Sciatic nerve (tissue), 2 donors: ENCODE data around the gene TEAD1. TPM values are rescaled to one million over a fixed set of nuclear protein-coding genes. Genes with fewer than 3 reads are reported as not detected.

Experiments used
- ATAC-seq: fragments of 200-7000 bp; cut with Tn5 transposase; one replicate; pipeline ENCODE4 v1.9.1; 2020; ENCODE audit warnings: mild to moderate bottlenecking, moderate library complexity
- DNase-seq: peaks from one replicate; pipeline ENCODE4 v3.0.0-alpha.2; 2020; ENCODE audit warnings: low spot score
- intact Hi-C: fragments of 100-400 bp; cut with DNase I; formaldehyde crosslinking; loops from one replicate; pipeline ENCODE4 v1.14.2; 2022
- total RNA-seq: library from RNA; stranded (reverse); fragmentation: NEBNext Ultra II Directional; extraction: Animal tissue kit (Norgen Biotek cat#: 25700); gene quantifications from one replicate; pipeline ENCODE4 v1.2.1, GENCODE V29; 2021
- donor health status: DM: no; HTN: no; CAD: no.
- donor health status: DM: no; HTN: no; CAD: no.

Gene TEAD1
- total RNA-seq, 1 donor from 2014 or later, result 141 TPM

DNA sequence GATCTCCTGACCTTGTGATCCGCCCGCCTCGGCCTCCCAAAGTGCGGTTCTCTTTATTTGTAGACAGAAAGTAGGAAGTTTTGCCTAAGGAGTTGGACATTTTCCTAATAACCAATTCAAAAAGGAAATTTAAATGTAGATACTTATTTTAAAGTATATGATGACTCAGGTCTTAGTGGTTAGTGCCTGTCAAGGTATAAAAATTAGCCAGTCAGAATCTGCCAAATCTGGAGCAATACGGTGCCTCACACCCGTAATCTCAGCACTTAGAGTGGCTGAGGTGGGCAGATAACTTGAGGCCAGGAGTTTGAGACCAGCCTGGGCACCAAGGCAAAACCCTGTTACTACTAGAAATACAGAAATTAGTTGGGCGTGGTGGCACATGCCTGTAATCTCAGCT, 248.2 kb downstream of the TEAD1 start:
- intact Hi-C loops, result no loop called here
- no peak for ATAC-seq
- no peak for DNase-seq

DNA sequence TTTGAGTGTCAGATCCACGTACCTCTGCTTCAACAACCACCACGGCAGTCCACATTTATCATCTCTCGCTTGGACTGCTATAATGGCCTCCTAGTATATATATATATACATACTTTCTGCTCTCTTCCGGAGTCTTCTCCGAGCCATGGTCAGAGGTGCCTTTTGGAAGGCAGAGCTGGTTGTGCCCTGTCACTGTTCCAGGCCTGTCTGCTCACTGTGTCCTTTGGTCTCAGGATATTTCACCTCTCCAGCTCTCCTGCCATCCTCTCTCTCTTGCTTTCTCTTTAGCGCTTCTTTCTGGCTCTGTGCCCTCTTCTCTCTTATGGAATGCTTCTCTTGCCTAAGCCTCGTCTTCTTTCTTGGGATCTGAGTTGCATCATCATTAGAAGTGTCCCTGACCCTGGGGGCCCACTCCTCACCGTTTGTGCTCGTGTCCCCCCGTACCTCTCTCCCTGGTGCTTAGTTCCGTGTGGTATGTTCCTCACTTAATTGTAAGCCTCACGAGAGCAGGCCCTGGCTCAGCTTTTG, 248.8 kb downstream of the TEAD1 start:
- intact Hi-C loops, result no loop called here
- ATAC-seq (peak; percentile 17), DNase-seq (no peak)

DNA sequence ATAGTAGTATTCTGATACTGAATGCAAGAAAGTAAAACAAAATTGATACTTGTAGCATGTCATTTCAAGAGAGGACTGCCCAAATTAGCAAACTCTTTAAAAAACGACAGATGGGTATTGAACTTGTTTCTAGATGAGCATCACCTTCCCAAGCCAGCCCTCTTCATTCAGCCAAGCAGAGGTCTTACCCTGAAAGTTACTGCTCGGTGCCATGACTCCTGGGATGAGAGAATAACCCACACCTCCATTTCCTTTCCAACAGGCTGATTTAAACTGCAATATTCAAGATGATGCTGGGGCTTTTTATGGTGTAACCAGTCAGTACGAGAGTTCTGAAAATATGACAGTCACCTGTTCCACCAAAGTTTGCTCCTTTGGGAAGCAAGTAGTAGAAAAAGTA, 250.4 kb downstream of the TEAD1 start:
- no peak for DNase-seq
- intact Hi-C loops, result no loop called here
- ATAC-seq, result no peak

DNA sequence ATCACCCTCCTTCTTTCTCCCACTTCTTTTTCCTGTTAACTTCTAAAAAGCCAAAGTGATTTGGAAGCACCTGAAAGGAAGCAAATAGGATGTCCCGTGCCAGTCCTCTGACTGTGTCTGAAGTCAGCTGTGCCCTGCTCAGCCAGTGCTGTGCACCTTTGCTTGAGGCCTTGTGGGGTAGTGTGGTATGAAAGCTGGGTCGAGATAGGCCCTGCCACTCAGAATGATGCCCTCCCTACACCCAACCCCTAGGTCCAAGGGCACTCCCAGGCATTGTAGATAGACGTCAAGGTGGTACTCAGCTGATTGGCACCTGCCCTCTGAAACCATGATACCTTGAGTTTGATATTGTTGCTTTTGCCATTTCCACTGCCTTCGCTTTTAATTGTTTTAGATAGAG, 251.3 kb downstream of the TEAD1 start:
- intact Hi-C loops, result no loop called here

DNA sequence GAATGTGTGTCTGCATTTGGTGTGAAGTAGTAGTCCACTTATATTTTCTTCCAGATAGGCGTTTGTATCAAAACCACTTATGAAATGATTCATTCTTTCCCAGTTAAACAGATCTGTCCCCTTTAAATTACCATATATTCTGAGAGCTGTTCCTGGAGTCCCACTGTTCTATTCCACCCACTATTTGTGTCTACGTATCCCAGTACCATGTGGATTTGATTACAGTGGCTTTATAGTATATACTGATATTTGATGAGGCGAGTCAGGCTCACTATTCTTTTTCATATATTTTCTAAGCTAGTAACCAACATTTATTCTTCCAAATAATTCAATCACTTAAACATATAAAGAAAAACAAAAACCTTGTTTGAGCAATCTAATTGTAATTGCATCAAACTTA, 253.0 kb downstream of the TEAD1 start:
- no peak for ATAC-seq

More for the DNA sequence above, 251.3 kb downstream of the TEAD1 start:
- DNase-seq, result no peak
- ATAC-seq, result no peak

DNA sequence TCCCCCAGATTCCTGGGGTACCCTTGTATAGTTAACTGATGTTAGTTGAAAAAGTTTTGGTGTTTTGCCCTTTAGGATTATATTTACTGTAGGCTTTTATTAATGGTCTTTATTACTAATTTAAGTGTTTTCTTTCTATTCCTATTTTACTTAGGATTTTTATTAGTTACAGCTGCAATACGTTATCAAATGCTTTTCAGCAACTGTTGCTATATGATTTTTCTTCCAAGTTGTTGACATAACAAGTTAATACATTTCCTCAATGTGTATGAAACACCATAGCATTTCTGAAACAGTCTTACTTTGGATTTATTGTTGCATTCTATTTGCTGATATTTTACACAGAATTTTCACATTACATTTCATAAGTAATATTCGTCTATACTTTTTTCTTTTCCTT, 253.7 kb downstream of the TEAD1 start:
- intact Hi-C loops, result no loop called here
- no peak for DNase-seq
- ATAC-seq, result no peak

More for the DNA sequence above, 253.0 kb downstream of the TEAD1 start:
- intact Hi-C loops, result no loop called here
- no peak for DNase-seq

DNA sequence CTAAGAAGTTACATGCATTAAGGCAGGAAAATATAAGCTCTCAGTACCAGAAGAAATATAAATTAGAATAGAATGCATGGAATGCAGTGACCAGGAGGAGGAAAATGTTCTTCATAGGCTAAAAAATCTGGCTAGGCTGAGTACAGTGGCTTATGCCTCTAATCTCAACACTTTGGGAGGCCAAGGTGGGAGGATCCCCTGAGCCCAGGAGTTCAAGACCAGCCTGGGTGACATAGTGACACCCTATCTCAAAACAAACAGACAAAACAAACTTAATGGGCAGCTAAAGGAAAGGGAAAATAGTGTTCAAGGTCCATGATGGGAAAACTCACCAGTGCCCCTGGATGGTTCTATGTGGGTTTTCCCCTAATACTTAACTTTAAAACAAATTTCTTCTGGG, 256.6 kb downstream of the TEAD1 start:
- intact Hi-C loops, result no loop called here
- DNase-seq, result no peak
- no peak for ATAC-seq

- DNase-seq (no peak), ATAC-seq (no peak)
- intact Hi-C loops, result no loop called here
These were observed 258.3 kb downstream of the TEAD1 start for GRCh38 chr11:12932485-12932884.

DNA sequence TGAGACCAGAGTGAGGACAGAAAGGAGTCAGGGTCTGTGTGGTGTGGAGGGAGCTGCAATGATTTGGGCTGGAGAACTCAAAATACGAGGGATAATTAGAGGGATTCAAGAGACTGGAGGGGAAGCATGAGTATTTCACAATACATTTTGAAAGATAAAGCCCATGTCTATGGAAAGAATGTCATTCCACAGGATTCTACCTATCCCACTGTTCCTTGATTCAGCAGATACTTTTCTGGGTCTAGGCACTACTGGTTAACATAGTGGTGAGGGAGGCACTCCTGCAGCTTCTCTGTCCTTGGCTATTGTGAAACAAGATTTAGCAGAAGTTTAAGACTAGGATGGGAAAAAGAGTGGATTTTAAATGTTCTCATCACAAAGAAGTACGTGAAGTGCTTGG, 262.0 kb downstream of the TEAD1 start:
- DNase-seq (no peak), ATAC-seq (no peak)
- intact Hi-C loops, result no loop called here

- ATAC-seq (peak; percentile 90), DNase-seq (no peak)
- intact Hi-C loops, result no loop called here
These were observed 264.5 kb downstream of the TEAD1 start for GRCh38 chr11:12938590-12939247.

DNA sequence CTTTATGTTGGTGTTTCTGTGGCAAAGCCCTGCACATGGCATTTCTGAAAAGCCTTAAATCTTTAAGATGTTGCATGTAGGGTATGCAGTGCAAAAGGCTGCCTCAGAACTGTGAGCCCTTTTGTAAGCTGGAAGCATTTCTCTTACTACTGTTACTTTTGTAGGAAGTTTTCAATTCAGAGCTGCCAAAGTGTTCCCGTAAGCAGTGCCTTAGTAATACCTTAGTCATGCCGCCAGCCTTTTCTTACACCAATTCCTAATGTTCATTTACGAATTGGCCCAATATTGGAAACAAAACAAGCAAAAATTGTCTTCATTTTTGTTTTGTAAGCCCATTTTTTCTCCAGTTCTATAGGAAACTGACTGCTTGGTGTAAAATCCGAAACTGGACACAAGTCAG, 267.4 kb downstream of the TEAD1 start:
- intact Hi-C loops, result no loop called here
- DNase-seq (no peak), ATAC-seq (no peak)

DNA sequence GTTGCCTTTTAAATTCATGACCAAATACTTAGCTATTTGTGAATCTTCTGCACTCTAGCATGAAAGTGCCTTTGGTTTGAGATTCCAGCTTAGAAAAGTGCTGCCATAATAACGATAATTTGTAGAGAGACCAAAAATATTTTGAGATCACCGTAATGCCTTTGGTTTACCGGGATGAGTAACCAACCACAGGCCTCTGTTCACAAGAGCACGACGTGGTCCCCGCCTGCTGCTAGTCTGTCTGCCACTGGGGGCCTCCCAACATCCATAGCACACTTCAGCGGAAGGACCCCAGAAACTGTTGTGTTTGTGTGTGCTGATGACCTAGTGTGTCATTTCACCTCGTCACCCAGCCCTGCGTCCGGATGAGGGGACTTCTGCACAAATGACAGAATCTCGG, 267.9 kb downstream of the TEAD1 start:
- intact Hi-C loops, result no loop called here
- ATAC-seq (no peak), DNase-seq (no peak)

DNA sequence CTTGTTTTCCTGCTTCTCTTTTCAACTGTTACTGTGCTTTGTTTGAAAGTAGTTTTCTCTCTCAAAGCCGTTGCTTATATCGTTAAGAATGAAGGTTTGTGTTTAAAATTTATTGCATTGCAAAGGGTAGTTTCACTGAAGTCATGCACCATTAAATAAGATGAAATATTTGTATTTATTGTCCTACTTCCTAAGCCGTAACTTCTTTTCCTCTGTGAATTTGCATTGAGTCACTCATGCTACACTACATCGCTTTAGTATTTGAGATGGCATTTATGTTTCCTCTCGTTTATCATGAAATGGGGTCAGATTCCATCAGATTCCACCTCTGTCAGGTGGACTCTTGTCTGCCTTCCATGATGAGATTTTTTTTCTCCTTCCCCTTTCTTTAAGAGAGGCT, 269.1 kb downstream of the TEAD1 start:
- ATAC-seq (no peak), DNase-seq (no peak)
- intact Hi-C loops, result no loop called here

GRCh38 chr11:12944889-12945288, 270.7 kb downstream of the TEAD1 start:
- no peak for ATAC-seq
- DNase-seq, result no peak
- intact Hi-C loops, result no loop called here

- intact Hi-C loops, result no loop called here
- DNase-seq (no peak), ATAC-seq (no peak)
These were observed 275.2 kb downstream of the TEAD1 start for GRCh38 chr11:12949453-12949852.

GRCh38 chr11:12950670-12951069, 276.4 kb downstream of the TEAD1 start:
- no peak for ATAC-seq
- intact Hi-C loops, result no loop called here
- no peak for DNase-seq

- intact Hi-C loops, result no loop called here
- DNase-seq, result no peak
- no peak for ATAC-seq
These were observed 277.2 kb downstream of the TEAD1 start for GRCh38 chr11:12951376-12951775.

- DNase-seq, result no peak
- intact Hi-C loops, result no loop called here
- ATAC-seq, result no peak
These were observed 277.9 kb downstream of the TEAD1 start for GRCh38 chr11:12952094-12952493.

DNA sequence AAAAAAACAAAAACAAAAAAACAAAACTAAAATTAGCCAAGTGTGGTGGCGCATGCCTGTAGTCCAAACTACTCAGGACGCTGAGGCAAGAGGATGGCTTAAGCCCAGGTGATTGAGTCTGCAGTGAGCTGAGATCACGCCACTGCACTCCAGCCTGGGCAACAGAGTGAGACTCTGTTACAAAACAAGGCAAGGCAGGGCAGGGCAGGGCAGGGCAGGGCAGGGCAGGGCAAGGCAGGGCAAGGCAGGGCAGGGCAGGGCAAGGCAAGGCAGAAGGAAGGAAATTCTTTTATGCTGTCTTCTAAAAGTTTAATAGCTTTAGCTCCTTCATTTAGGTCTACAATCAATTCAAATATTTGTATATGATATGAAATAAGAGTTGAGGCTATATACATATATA, 284.8 kb downstream of the TEAD1 start:
- no peak for DNase-seq
- ATAC-seq, result no peak
- intact Hi-C loops, result no loop called here

- ATAC-seq (no peak), DNase-seq (no peak)
- intact Hi-C loops, result loop anchor here (10.0 kb wide), 1 partner anchor 193 kb away; no protein-coding TSS in a partner anchor
These were observed 287.4 kb downstream of the TEAD1 start for GRCh38 chr11:12961615-12962014.

- ATAC-seq, result no peak
- DNase-seq, result no peak
- intact Hi-C loops, result loop anchor here (10.0 kb wide), 1 partner anchor 192 kb away; no protein-coding TSS in a partner anchor
These were observed 288.1 kb downstream of the TEAD1 start for GRCh38 chr11:12962306-12962705.
